ENCODE measurements around the gene PIK3CA.

- TF ChIP-seq, protein P1, sequence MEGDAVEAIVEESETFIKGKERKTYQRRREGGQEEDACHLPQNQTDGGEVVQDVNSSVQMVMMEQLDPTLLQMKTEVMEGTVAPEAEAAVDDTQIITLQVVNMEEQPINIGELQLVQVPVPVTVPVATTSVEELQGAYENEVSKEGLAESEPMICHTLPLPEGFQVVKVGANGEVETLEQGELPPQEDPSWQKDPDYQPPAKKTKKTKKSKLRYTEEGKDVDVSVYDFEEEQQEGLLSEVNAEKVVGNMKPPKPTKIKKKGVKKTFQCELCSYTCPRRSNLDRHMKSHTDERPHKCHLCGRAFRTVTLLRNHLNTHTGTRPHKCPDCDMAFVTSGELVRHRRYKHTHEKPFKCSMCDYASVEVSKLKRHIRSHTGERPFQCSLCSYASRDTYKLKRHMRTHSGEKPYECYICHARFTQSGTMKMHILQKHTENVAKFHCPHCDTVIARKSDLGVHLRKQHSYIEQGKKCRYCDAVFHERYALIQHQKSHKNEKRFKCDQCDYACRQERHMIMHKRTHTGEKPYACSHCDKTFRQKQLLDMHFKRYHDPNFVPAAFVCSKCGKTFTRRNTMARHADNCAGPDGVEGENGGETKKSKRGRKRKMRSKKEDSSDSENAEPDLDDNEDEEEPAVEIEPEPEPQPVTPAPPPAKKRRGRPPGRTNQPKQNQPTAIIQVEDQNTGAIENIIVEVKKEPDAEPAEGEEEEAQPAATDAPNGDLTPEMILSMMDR (conservative IDR thresholded peaks at IDR 0.05; ENCODE audit: low read depth in 2 of 2) = no peak
- TF ChIP-seq REST (IDR thresholded peaks at IDR 0.05; ENCODE audit: unreplicated experiment) = no peak
- no peak for TF ChIP-seq EZH2phosphoT487 (IDR thresholded peaks at IDR 0.05; ENCODE audit: unreplicated experiment)
- TF ChIP-seq EZH2 (IDR thresholded peaks at IDR 0.05; ENCODE audit: low read depth, unreplicated experiment) = no peak
- TF ChIP-seq, protein P2, sequence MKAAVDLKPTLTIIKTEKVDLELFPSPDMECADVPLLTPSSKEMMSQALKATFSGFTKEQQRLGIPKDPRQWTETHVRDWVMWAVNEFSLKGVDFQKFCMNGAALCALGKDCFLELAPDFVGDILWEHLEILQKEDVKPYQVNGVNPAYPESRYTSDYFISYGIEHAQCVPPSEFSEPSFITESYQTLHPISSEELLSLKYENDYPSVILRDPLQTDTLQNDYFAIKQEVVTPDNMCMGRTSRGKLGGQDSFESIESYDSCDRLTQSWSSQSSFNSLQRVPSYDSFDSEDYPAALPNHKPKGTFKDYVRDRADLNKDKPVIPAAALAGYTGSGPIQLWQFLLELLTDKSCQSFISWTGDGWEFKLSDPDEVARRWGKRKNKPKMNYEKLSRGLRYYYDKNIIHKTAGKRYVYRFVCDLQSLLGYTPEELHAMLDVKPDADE (IDR thresholded peaks at IDR 0.05) = no peak
- no peak for TF ChIP-seq POLR2AphosphoS5 (IDR thresholded peaks at IDR 0.05; ENCODE audit: low read depth)
- no peak for TF ChIP-seq STAT1 (IDR thresholded peaks at IDR 0.05; ENCODE audit: unreplicated experiment)
These were observed 52.6 kb downstream of the PIK3CA start for GRCh38 chr3:179200790-179201189.
